HFFc6 (cell line): ENCODE results near the gene RAC2. TPM values are rescaled to one million over a fixed set of nuclear protein-coding genes. Genes with fewer than 3 reads are reported as not detected.

Source experiments
- DNase-seq: peaks from one replicate; pipeline ENCODE4 v3.0.0-alpha.2; 2018
- H3K27ac Mint-ChIP-seq: 2 replicates; pipeline ENCODE4 v1.8.0; 2020; ENCODE audit warnings: mild to moderate bottlenecking, mixed read lengths
- H3K27me3 Mint-ChIP-seq: 2 replicates; pipeline ENCODE4 v1.8.0; 2021; ENCODE audit warnings: mild to moderate bottlenecking, moderate library complexity, mixed read lengths; ENCODE audit not compliant: insufficient read depth
- H3K36me3 Mint-ChIP-seq: 2 replicates; pipeline ENCODE4 v1.8.0; 2021; ENCODE audit warnings: low read depth, mixed read lengths
- H3K4me1 Mint-ChIP-seq: 2 replicates; pipeline ENCODE4 v1.8.0; 2020; ENCODE audit warnings: low read depth, mixed read lengths
- H3K4me3 Mint-ChIP-seq: 2 replicates; pipeline ENCODE4 v1.8.0; 2020; ENCODE audit warnings: mild to moderate bottlenecking, moderate library complexity, mixed read lengths
- H3K9me3 Mint-ChIP-seq: 2 replicates; pipeline ENCODE4 v1.8.0; 2020; ENCODE audit warnings: mild to moderate bottlenecking, mixed read lengths
- CTCF ChIP-seq: fragments of 200-600 bp; sonication (generic); IDR thresholded peaks from 2 replicates; pipeline ENCODE4 v1.5.0; 2021; ENCODE audit warnings: antibody characterized with exemption, mild to moderate bottlenecking
- total RNA-seq, 6 experiments: library from RNA; stranded (reverse); fragmentation: NEBNext Ultra II Directional; extraction: Animal tissue kit (Norgen Biotek cat#: 25700); gene quantifications; 2 replicates in 1 of 6; 3 replicates in 5 of 6; pipeline ENCODE4 v1.2.3, GENCODE V29; 2021

The RAC2 gene
- total RNA-seq, 6 experiments from 2014 or later: 29.9 to 57.2 (median 53.5) TPM

GRCh38 chr22:37190262-37190780, 53.7 kb downstream of the RAC2 start:
- Mint-ChIP-seq H3K27me3 (no peaks in the 10 kb centered on the region), H3K4me3 (no peak overlapping the region), H3K27ac (no peak overlapping the region), H3K9me3 (no peaks in the 10 kb centered on the region), H3K36me3 (no peaks in the 10 kb centered on the region), H3K4me1 (peaks cover 47% of the 10 kb centered on the region)
- no peak for TF ChIP-seq CTCF
- DNase-seq: no peak

GRCh38 chr22:37188901-37189466, 55.1 kb downstream of the RAC2 start:
- Mint-ChIP-seq H3K27ac (peak overlapping the region; percentile 96), H3K27me3 (no peaks in the 10 kb centered on the region), H3K9me3 (no peaks in the 10 kb centered on the region), H3K4me3 (peak overlapping the region; percentile 88), H3K4me1 (peaks cover 47% of the 10 kb centered on the region), H3K36me3 (no peaks in the 10 kb centered on the region)
- TF ChIP-seq CTCF: no peak
- no peak for DNase-seq

- Mint-ChIP-seq H3K4me1 (peaks cover 47% of the 10 kb centered on the region), H3K27ac (peak within 1 kb of the TSS; percentile 96), H3K4me3 (peak within 1 kb of the TSS; percentile 88), H3K27me3 (no peaks in the 10 kb centered on the region), H3K36me3 (no peaks in the 10 kb centered on the region), H3K9me3 (no peaks in the 10 kb centered on the region)
- no peak for DNase-seq
- no peak for TF ChIP-seq CTCF
Observed at GRCh38 chr22:37187891-37188761, 55.9 kb downstream of the RAC2 start, which contains the start of gene C1QTNF6. Gene C1QTNF6, minus strand, starts transcription at chr22:37188247. Its CDS starts 34 bp downstream, at chr22:37188213.

- TF ChIP-seq CTCF: no peak
- Mint-ChIP-seq H3K36me3 (no peaks in the 10 kb centered on the region), H3K4me3 (peak overlapping the region; percentile 88), H3K27me3 (no peaks in the 10 kb centered on the region), H3K4me1 (peaks cover 47% of the 10 kb centered on the region), H3K9me3 (no peaks in the 10 kb centered on the region), H3K27ac (peak overlapping the region; percentile 96)
- peak; percentile 46 for DNase-seq
Observed at GRCh38 chr22:37187552-37187890, 56.5 kb downstream of the RAC2 start.

- Mint-ChIP-seq H3K9me3 (no peaks in the 10 kb centered on the region), H3K27me3 (no peaks in the 10 kb centered on the region), H3K4me3 (peak overlapping the region; percentile 88), H3K4me1 (peaks cover 47% of the 10 kb centered on the region), H3K27ac (peak overlapping the region; percentile 96), H3K36me3 (no peaks in the 10 kb centered on the region)
- no peak for TF ChIP-seq CTCF
- no peak for DNase-seq
Observed at GRCh38 chr22:37186997-37187522, 57.0 kb downstream of the RAC2 start.
